Activated gamma-delta T cell (primary cell): Measurements from ENCODE around the gene ACTL6B.

Experiments used
- DNase-seq: peaks from one replicate; lab custom pipeline; 2025; lab: John Stamatoyannopoulos, UW

ACTL6B gene

GRCh38 chr7:100627238-100627549 lies 29.1 kb downstream of the ACTL6B start:
- no peak for DNase-seq

- DNase-seq = peak; percentile 81
Observed at GRCh38 chr7:100626530-100627237, 29.6 kb downstream of the ACTL6B start.

GRCh38 chr7:100626055-100626454 lies 30.2 kb downstream of the ACTL6B start:
- no peak for DNase-seq

GRCh38 chr7:100623951-100624824 lies 32.1 kb downstream of the ACTL6B start:
- no peak for DNase-seq

- DNase-seq = no peak
Observed at GRCh38 chr7:100621554-100621953, 34.7 kb downstream of the ACTL6B start.

- DNase-seq = no peak
Observed at GRCh38 chr7:100620804-100621203, 35.4 kb downstream of the ACTL6B start.

- no peak for DNase-seq
Observed at GRCh38 chr7:100620239-100620638, 36.0 kb downstream of the ACTL6B start.

- no peak for DNase-seq
Observed at GRCh38 chr7:100614308-100614861, 41.9 kb downstream of the ACTL6B start.

- no peak for DNase-seq
Observed at GRCh38 chr7:100613412-100614175, 42.7 kb downstream of the ACTL6B start.

GRCh38 chr7:100612730-100613390 lies 43.4 kb downstream of the ACTL6B start:
- no peak for DNase-seq

GRCh38 chr7:100611983-100612729 lies 44.1 kb downstream of the ACTL6B start, which contains the start of gene MOSPD3:
Gene MOSPD3 (plus strand): TSS chr7:100612540. CDS start chr7:100612792, 252 bp downstream.
- DNase-seq = peak; percentile 96

GRCh38 chr7:100609958-100610357 lies 46.3 kb downstream of the ACTL6B start:
- DNase-seq = no peak

GRCh38 chr7:100607111-100607510 lies 49.1 kb downstream of the ACTL6B start:
- DNase-seq = no peak

GRCh38 chr7:100606313-100606712 lies 49.9 kb downstream of the ACTL6B start:
- DNase-seq = no peak

GRCh38 chr7:100604976-100605911 lies 51.0 kb downstream of the ACTL6B start:
- DNase-seq = peak; percentile 30

GRCh38 chr7:100604028-100604975 lies 51.9 kb downstream of the ACTL6B start:
- peak; percentile 80 for DNase-seq

- no peak for DNase-seq
Observed at GRCh38 chr7:100603726-100604027, 52.6 kb downstream of the ACTL6B start.

- no peak for DNase-seq
Observed at GRCh38 chr7:100602889-100603725, 53.1 kb downstream of the ACTL6B start.
